ENCODE data around the gene MEF2A.

Gene MEF2A

DNA sequence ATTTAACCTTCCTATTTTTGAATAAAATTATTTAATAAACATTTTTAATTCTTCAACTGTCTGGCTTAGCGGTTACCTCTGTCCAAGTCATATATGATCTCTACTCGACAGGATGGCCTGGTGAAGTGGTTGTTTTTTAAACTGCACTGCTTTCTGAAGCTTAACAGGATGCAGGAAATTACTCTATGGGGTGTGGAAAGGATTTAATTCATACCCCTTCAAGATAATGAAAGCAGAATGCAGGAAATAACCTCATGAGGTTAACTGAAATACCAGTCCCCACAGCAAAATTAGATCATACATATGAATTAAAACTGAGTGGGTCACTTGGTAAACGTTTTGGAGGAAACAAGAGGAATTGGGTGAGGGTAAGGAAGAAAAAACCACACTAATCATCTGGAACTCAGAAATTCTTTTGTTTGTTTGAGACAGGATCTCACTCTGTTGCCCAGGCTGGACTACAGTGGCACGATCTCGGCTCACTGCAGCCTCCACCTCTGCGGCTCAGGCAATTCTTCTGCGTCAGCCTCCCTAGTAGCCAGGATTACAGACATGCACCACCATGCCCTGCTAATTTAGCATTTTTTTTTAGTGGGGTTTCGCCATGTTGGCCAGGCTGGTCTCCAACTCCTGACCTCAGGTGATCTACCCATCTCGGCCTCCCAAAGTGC lies 117.4 kb downstream of the MEF2A start:
- peak overlapping the region; percentile 14; the same call in 1 of the 2 replicates for H3K9ac ChIP-seq (ENCODE audit: low read depth, low read length)
- TF ChIP-seq, protein P1, sequence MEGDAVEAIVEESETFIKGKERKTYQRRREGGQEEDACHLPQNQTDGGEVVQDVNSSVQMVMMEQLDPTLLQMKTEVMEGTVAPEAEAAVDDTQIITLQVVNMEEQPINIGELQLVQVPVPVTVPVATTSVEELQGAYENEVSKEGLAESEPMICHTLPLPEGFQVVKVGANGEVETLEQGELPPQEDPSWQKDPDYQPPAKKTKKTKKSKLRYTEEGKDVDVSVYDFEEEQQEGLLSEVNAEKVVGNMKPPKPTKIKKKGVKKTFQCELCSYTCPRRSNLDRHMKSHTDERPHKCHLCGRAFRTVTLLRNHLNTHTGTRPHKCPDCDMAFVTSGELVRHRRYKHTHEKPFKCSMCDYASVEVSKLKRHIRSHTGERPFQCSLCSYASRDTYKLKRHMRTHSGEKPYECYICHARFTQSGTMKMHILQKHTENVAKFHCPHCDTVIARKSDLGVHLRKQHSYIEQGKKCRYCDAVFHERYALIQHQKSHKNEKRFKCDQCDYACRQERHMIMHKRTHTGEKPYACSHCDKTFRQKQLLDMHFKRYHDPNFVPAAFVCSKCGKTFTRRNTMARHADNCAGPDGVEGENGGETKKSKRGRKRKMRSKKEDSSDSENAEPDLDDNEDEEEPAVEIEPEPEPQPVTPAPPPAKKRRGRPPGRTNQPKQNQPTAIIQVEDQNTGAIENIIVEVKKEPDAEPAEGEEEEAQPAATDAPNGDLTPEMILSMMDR (IDR thresholded peaks at IDR 0.05; ENCODE audit: borderline replicate concordance, extremely low read depth, low read length, poor library complexity, severe bottlenecking) = no peak
- no peak for TF ChIP-seq EZH2 (IDR thresholded peaks at IDR 0.05; ENCODE audit: borderline replicate concordance, low read depth, low read length, severe bottlenecking)
- peak overlapping the region; percentile 71 for H3K27ac ChIP-seq (ENCODE audit: low read length)
- ATAC-seq (ENCODE audit: insufficient read depth, low read depth) = peak; percentile 88
- no peak overlapping the region for H2AFZ ChIP-seq (ENCODE audit: low read depth, low read length)
- H3K27me3 ChIP-seq (ENCODE audit: insufficient read depth, low read length, poor library complexity) = no peaks in the 10 kb centered on the region
- H3K4me3 ChIP-seq (ENCODE audit: low read depth in 1 of 2, low read length in 2 of 2) = no peak overlapping the region
- no peak overlapping the region for H3K4me2 ChIP-seq (ENCODE audit: insufficient read depth, low read length)
- DNase-seq = no peak
- H3K9me3 ChIP-seq (ENCODE audit: insufficient read depth, low read length, severe bottlenecking) = peaks cover 10% of the 10 kb centered on the region
- no peaks in the 10 kb centered on the region for H4K20me1 ChIP-seq (ENCODE audit: insufficient read depth, low read length)
- peaks cover 29% of the 10 kb centered on the region for H3K79me2 ChIP-seq (ENCODE audit: insufficient read depth, low read length)
- peaks cover 21% of the 10 kb centered on the region for H3K4me1 ChIP-seq (ENCODE audit: insufficient read depth, low read length)
- H3K36me3 ChIP-seq (ENCODE audit: insufficient read depth, low read length) = peaks cover 51% of the 10 kb centered on the region; the same call in 1 of the 2 replicates

DNA sequence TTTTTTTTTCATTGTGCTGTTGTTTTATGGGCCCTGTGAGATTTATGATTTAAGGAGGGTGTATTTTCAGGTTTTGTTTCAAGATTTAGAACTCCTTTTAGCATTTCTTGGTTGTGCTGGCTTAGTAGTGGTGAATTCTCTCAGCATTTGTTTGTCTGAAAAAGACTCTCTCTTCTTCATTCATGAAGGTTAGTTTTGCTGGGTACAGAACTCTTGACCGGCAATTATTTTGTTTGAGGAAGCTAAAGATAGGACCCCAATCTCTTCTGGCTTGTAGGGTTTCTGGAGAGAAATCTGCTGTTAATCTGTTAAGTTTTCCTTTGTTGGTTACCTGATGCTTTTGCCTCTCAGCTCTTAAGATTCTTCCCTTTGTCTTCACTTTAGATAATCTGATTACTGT lies 120.5 kb downstream of the MEF2A start:
- no peak for TF ChIP-seq EZH2 (IDR thresholded peaks at IDR 0.05; ENCODE audit: borderline replicate concordance, low read depth, low read length, severe bottlenecking)
- TF ChIP-seq, protein P1 (IDR thresholded peaks at IDR 0.05; ENCODE audit: borderline replicate concordance, extremely low read depth, low read length, poor library complexity, severe bottlenecking) = no peak
- Histone ChIP-seq H2AFZ (ENCODE audit: low read depth, low read length) (no peak overlapping the region), H3K9ac (ENCODE audit: low read depth, low read length) (no peak overlapping the region), H3K9me3 (ENCODE audit: insufficient read depth, low read length, severe bottlenecking) (peaks cover 10% of the 10 kb centered on the region), H3K79me2 (ENCODE audit: insufficient read depth, low read length) (peaks cover 29% of the 10 kb centered on the region), H3K27ac (ENCODE audit: low read length) (no peak overlapping the region), H4K20me1 (ENCODE audit: insufficient read depth, low read length) (no peaks in the 10 kb centered on the region), H3K4me3 (ENCODE audit: low read depth in 1 of 2, low read length in 2 of 2) (no peak overlapping the region), H3K27me3 (ENCODE audit: insufficient read depth, low read length, poor library complexity) (no peaks in the 10 kb centered on the region), H3K36me3 (ENCODE audit: insufficient read depth, low read length) (peaks cover 50% of the 10 kb centered on the region; the same call in 1 of the 2 replicates), H3K4me1 (ENCODE audit: insufficient read depth, low read length) (peaks cover 21% of the 10 kb centered on the region), H3K4me2 (ENCODE audit: insufficient read depth, low read length) (no peak overlapping the region)
- ATAC-seq (ENCODE audit: insufficient read depth, low read depth) (no peak), DNase-seq (no peak)

DNA sequence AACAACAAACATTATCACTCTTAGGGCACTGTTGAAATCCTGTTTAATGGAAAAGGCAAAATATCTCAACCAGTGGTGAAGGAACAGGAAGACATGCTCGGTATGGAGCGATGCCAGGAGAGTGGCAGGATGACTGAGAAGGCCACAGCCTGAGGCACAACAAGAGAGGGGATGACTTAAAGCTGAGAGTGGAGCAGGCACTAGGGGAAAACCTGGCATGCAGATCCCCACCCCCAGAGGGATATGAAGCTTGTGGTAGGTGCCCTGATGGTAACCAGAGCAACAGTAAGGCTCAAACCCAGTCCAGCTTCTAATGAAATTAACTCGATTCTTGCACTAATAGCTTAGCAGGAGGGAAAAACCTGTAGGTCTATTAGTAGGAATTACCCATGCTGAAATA lies 127.0 kb downstream of the MEF2A start:
- Histone ChIP-seq H3K4me2 (ENCODE audit: insufficient read depth, low read length) (no peak overlapping the region), H3K4me1 (ENCODE audit: insufficient read depth, low read length) (no peaks in the 10 kb centered on the region), H3K79me2 (ENCODE audit: insufficient read depth, low read length) (no peaks in the 10 kb centered on the region), H4K20me1 (ENCODE audit: insufficient read depth, low read length) (no peaks in the 10 kb centered on the region), H3K36me3 (ENCODE audit: insufficient read depth, low read length) (peaks cover 65% of the 10 kb centered on the region), H2AFZ (ENCODE audit: low read depth, low read length) (no peak overlapping the region), H3K27ac (ENCODE audit: low read length) (peak overlapping the region; percentile 10; the same call in 1 of the 2 replicates), H3K27me3 (ENCODE audit: insufficient read depth, low read length, poor library complexity) (no peaks in the 10 kb centered on the region), H3K9ac (ENCODE audit: low read depth, low read length) (no peak overlapping the region), H3K9me3 (ENCODE audit: insufficient read depth, low read length, severe bottlenecking) (no peaks in the 10 kb centered on the region), H3K4me3 (ENCODE audit: low read depth in 1 of 2, low read length in 2 of 2) (no peak overlapping the region)
- ATAC-seq (ENCODE audit: insufficient read depth, low read depth) = no peak
- TF ChIP-seq, protein P1 (IDR thresholded peaks at IDR 0.05; ENCODE audit: borderline replicate concordance, extremely low read depth, low read length, poor library complexity, severe bottlenecking) = no peak
- TF ChIP-seq EZH2 (IDR thresholded peaks at IDR 0.05; ENCODE audit: borderline replicate concordance, low read depth, low read length, severe bottlenecking) = no peak
- no peak for DNase-seq
